GM21619 (cell line): ENCODE results near the gene SLC25A53.

ENCODE experiments used
- ATAC-seq: cut with Tn5 transposase; IDR thresholded peaks from one replicate; pipeline ENCODE4 v1.9.1; 2021; ENCODE audit not compliant: unreplicated experiment

Gene SLC25A53

GRCh38 chrX:104156630-104157529, at the start of gene SLC25A53:
TSS of gene SLC25A53 (minus strand) at chrX:104157009. CDS start at chrX:104105257, 51,752 bp downstream.
- peak; percentile 92 for ATAC-seq

- ATAC-seq, result no peak
Measured at GRCh38 chrX:104205548-104205947, 48.7 kb upstream of the SLC25A53 start.

GRCh38 chrX:104195489-104196084, 38.8 kb upstream of the SLC25A53 start:
- ATAC-seq, result no peak

- ATAC-seq, result no peak
Measured at GRCh38 chrX:104195013-104195412, 38.2 kb upstream of the SLC25A53 start.

- ATAC-seq, result no peak
Measured at GRCh38 chrX:104193485-104193884, 36.7 kb upstream of the SLC25A53 start.

- ATAC-seq, result no peak
Measured at GRCh38 chrX:104189837-104190236, 33.0 kb upstream of the SLC25A53 start.

- ATAC-seq, result no peak
Measured at GRCh38 chrX:104187931-104188330, 31.1 kb upstream of the SLC25A53 start.

- no peak for ATAC-seq
Measured at GRCh38 chrX:104183685-104184084, 26.9 kb upstream of the SLC25A53 start.

GRCh38 chrX:104173841-104174240, 17.0 kb upstream of the SLC25A53 start:
- ATAC-seq, result no peak

GRCh38 chrX:104172788-104173187, 16.0 kb upstream of the SLC25A53 start:
- no peak for ATAC-seq

GRCh38 chrX:104172121-104172520, 15.3 kb upstream of the SLC25A53 start:
- no peak for ATAC-seq

- ATAC-seq, result no peak
Measured at GRCh38 chrX:104168127-104168526, 11.3 kb upstream of the SLC25A53 start.

- ATAC-seq, result no peak
Measured at GRCh38 chrX:104166735-104167436, 10.1 kb upstream of the SLC25A53 start.

GRCh38 chrX:104165894-104166734, 9.3 kb upstream of the SLC25A53 start, which contains the start of gene FAM199X:
TSS of gene FAM199X (plus strand) at chrX:104166453. CDS start at chrX:104166786, 333 bp downstream.
- peak; percentile 95 for ATAC-seq

- ATAC-seq, result no peak
Measured at GRCh38 chrX:104151037-104151436, 5.8 kb downstream of the SLC25A53 start.

- no peak for ATAC-seq
Measured at GRCh38 chrX:104141087-104141760, 15.6 kb downstream of the SLC25A53 start.

- ATAC-seq, result no peak
Measured at GRCh38 chrX:104137496-104137895, 19.3 kb downstream of the SLC25A53 start.

- peak; percentile 90 for ATAC-seq
Measured at GRCh38 chrX:104136241-104137019, 20.4 kb downstream of the SLC25A53 start.

GRCh38 chrX:104135677-104136076, 21.1 kb downstream of the SLC25A53 start:
- no peak for ATAC-seq
